ENCODE measurements around the gene GATA6. TPM values are rescaled to one million over a fixed set of nuclear protein-coding genes. Genes with fewer than 3 reads are reported as not detected.

The GATA6 gene
- total and polyA plus RNA-seq, 2 of the 8 experiments (the other 6 are each of a cell fraction or from before 2014, with no cell fraction given) = 0.09 TPM; not detected in 1

GRCh38 chr18:22224339-22224738 lies 55.0 kb downstream of the GATA6 start (continued):
- TF ChIP-seq CTCF (IDR thresholded peaks at IDR 0.05; ENCODE audit: control extremely low read depth in 1 of 3, insufficient read depth in 1 of 3, low read depth in 1 of 3, low read length in 3 of 3) (no peak), GTF2F1 (IDR thresholded peaks at IDR 0.05; ENCODE audit: borderline replicate concordance, low read depth, low read length) (no peak), TAF7 (optimal IDR thresholded peaks at IDR 0.05; ENCODE audit: borderline replicate concordance, low read depth, low read length) (no peak), SIN3A (conservative IDR thresholded peaks at IDR 0.05 in 1 of 2, IDR thresholded peaks at IDR 0.05 in 1 of 2; ENCODE audit: low read depth in 1 of 2, low read length in 2 of 2) (no peak), TAF1 (IDR thresholded peaks at IDR 0.05; ENCODE audit: low read depth, low read length) (no peak), JUND (IDR thresholded peaks at IDR 0.05; ENCODE audit: low read length) (no peak)
